Measurements from ENCODE around the gene HIPK2.
A peak's percentile ranks its signal among the peaks of the same experiment; 100 is the strongest.

HIPK2 gene

GRCh38 chr7:139731802-139732470 is 45.9 kb downstream of the HIPK2 start (continued):
- TF ChIP-seq CSRNP3 (CRISPR knock-in tag; IDR thresholded peaks at IDR 0.05) = no peak
- no peak for TF ChIP-seq RARB (CRISPR knock-in tag; IDR thresholded peaks at IDR 0.05)
- peak; percentile 64 for TF ChIP-seq ISL1 (CRISPR knock-in tag; IDR thresholded peaks at IDR 0.05)
- TF ChIP-seq TCF4 (CRISPR knock-in tag; IDR thresholded peaks at IDR 0.05; ENCODE audit: borderline replicate concordance) = no peak
- no peak for TF ChIP-seq PPARA (CRISPR knock-in tag; IDR thresholded peaks at IDR 0.05; ENCODE audit: borderline replicate concordance)
- no peak for TF ChIP-seq ZFP30 (CRISPR knock-in tag; IDR thresholded peaks at IDR 0.05)
- peak; percentile 74 for TF ChIP-seq ZFP3 (CRISPR knock-in tag; IDR thresholded peaks at IDR 0.05)

GRCh38 chr7:139730746-139731612 is 46.8 kb downstream of the HIPK2 start:
- peak; percentile 41 for ATAC-seq
- no peak for TF ChIP-seq ESRRG (CRISPR knock-in tag; IDR thresholded peaks at IDR 0.05)
- TF ChIP-seq ARNTL (CRISPR knock-in tag; IDR thresholded peaks at IDR 0.05; ENCODE audit: borderline replicate concordance, low read depth) = no peak
- no peak for TF ChIP-seq ZNF8 (CRISPR knock-in tag; IDR thresholded peaks at IDR 0.05)
- no peak for TF ChIP-seq TOX (CRISPR knock-in tag; IDR thresholded peaks at IDR 0.05; ENCODE audit: borderline replicate concordance)
- TF ChIP-seq PPARA (CRISPR knock-in tag; IDR thresholded peaks at IDR 0.05; ENCODE audit: borderline replicate concordance) = no peak
- TF ChIP-seq ISL1 (CRISPR knock-in tag; IDR thresholded peaks at IDR 0.05) = no peak; the same call in 1 of the 2 replicates
- TF ChIP-seq CREB5 (CRISPR knock-in tag; IDR thresholded peaks at IDR 0.05; ENCODE audit: low read depth) = no peak
- no peak for TF ChIP-seq RARB (CRISPR knock-in tag; IDR thresholded peaks at IDR 0.05)
- TF ChIP-seq SNAI2 (CRISPR knock-in tag; IDR thresholded peaks at IDR 0.05) = no peak
- no peak for TF ChIP-seq GLIS3 (CRISPR knock-in tag; IDR thresholded peaks at IDR 0.05)

GRCh38 chr7:139728203-139728602 is 49.6 kb downstream of the HIPK2 start:
- ATAC-seq = no peak
- TF ChIP-seq PPARA (CRISPR knock-in tag; IDR thresholded peaks at IDR 0.05; ENCODE audit: borderline replicate concordance) = no peak
- no peak for TF ChIP-seq ARNTL (CRISPR knock-in tag; IDR thresholded peaks at IDR 0.05; ENCODE audit: borderline replicate concordance, low read depth)
- TF ChIP-seq TOX (CRISPR knock-in tag; IDR thresholded peaks at IDR 0.05; ENCODE audit: borderline replicate concordance) = no peak
- no peak for TF ChIP-seq CSDC2 (CRISPR knock-in tag; IDR thresholded peaks at IDR 0.05)
- no peak for TF ChIP-seq OSR1 (CRISPR knock-in tag; IDR thresholded peaks at IDR 0.05)
- TF ChIP-seq ESRRG (CRISPR knock-in tag; IDR thresholded peaks at IDR 0.05) = no peak
- no peak for TF ChIP-seq CREB5 (CRISPR knock-in tag; IDR thresholded peaks at IDR 0.05; ENCODE audit: low read depth)
- TF ChIP-seq RARB (CRISPR knock-in tag; IDR thresholded peaks at IDR 0.05) = no peak

GRCh38 chr7:139727151-139727705 is 50.6 kb downstream of the HIPK2 start:
- ATAC-seq = no peak
- TF ChIP-seq ESRRG (CRISPR knock-in tag; IDR thresholded peaks at IDR 0.05) (no peak), POU6F1 (CRISPR knock-in tag; IDR thresholded peaks at IDR 0.05; ENCODE audit: borderline replicate concordance, low read depth) (no peak), CSDC2 (CRISPR knock-in tag; IDR thresholded peaks at IDR 0.05) (no peak), TOX (CRISPR knock-in tag; IDR thresholded peaks at IDR 0.05; ENCODE audit: borderline replicate concordance) (no peak), PATZ1 (CRISPR knock-in tag; IDR thresholded peaks at IDR 0.05; ENCODE audit: borderline replicate concordance) (no peak), OSR1 (CRISPR knock-in tag; IDR thresholded peaks at IDR 0.05) (no peak)
